Measurements from ENCODE around the gene SRMS. TPM values are rescaled to one million over a fixed set of nuclear protein-coding genes. Genes with fewer than 3 reads are reported as not detected.

SRMS gene
- total RNA-seq, 8 experiments from 2014 or later: 0.11 to 0.27 TPM; not detected in 6

- 34 to 60% methylated on average over 1 to 4 of the region's 26 CpGs; no CpG with 5 or more reads in 8 of the 10 experiments for WGBS, 10 experiments
- ATAC-seq (replicated peaks in 6 of 8): peak in 6 of 8 experiments; percentile 16 to 43 (median 40)
- Histone ChIP-seq H3K27ac (peak overlapping the region; percentile 86 to 89), H3K4me1 (replicated peaks in 1 of 2) (peaks cover 46 to 47% of the 10 kb centered on the region in 2 donors), H3K4me3 (peak overlapping the region in 2 of 5 donors; percentile 1 to 7)
- in situ Hi-C loops (cut with MboI; ENCODE audit: low pct_unique_long_range_greater_than_20kb in 2 of 9, low sequenced_read_pairs in 9 of 9, unreplicated experiment in 9 of 9): no loop called here
These were observed 45.5 kb downstream of the SRMS start for GRCh38 chr20:63501818-63502670.

GRCh38 chr20:63500902-63501817 lies 46.4 kb downstream of the SRMS start:
- in situ Hi-C loops (cut with MboI; ENCODE audit: low pct_unique_long_range_greater_than_20kb in 2 of 9, low sequenced_read_pairs in 9 of 9, unreplicated experiment in 9 of 9): no loop called here
- no peak for ATAC-seq (replicated peaks in 6 of 8)
- H3K27ac ChIP-seq: peak overlapping the region; percentile 86 to 89
- H3K4me1 ChIP-seq (replicated peaks in 1 of 2): peaks cover 55 to 56% of the 10 kb centered on the region in 2 donors
- 42 to 90% (median 68%) methylated on average over 3 to 8 of the region's 27 CpGs; no CpG with 5 or more reads in 4 of the 10 experiments for WGBS, 10 experiments
- H3K4me3 ChIP-seq: no peak overlapping the region

GRCh38 chr20:63500151-63500901 lies 47.2 kb downstream of the SRMS start:
- no peak overlapping the region for H3K4me3 ChIP-seq
- peak overlapping the region in 1 of 2 donors; percentile 93 for H3K27ac ChIP-seq
- in situ Hi-C loops (cut with MboI; ENCODE audit: low pct_unique_long_range_greater_than_20kb in 2 of 9, low sequenced_read_pairs in 9 of 9, unreplicated experiment in 9 of 9): no loop called here
- H3K4me1 ChIP-seq (replicated peaks in 1 of 2): peaks cover 60 to 61% of the 10 kb centered on the region in 2 donors
- no peak for ATAC-seq (replicated peaks in 6 of 8)
- WGBS, 10 experiments: 40 to 90% (median 67%) methylated on average over 1 to 4 of the region's 24 CpGs; no CpG with 5 or more reads in 7 of the 10 experiments

GRCh38 chr20:63499338-63499969 lies 48.1 kb downstream of the SRMS start:
- ATAC-seq (replicated peaks in 6 of 8): peak; percentile 6 to 54 (median 32)
- in situ Hi-C loops (cut with MboI; ENCODE audit: low pct_unique_long_range_greater_than_20kb in 2 of 9, low sequenced_read_pairs in 9 of 9, unreplicated experiment in 9 of 9): no loop called here
- peak overlapping the region; percentile 78 to 98 (median 91) for H3K4me3 ChIP-seq
- peak overlapping the region; percentile 93 to 95 for H3K27ac ChIP-seq
- H3K4me1 ChIP-seq (replicated peaks in 1 of 2): peaks cover 60 to 61% of the 10 kb centered on the region in 2 donors
- no CpG with 5 or more reads among the region's 48 CpGs for WGBS, 10 experiments

- H3K4me1 ChIP-seq (replicated peaks in 1 of 2): peaks cover 57 to 60% of the 10 kb centered on the region in 2 donors
- peak; percentile 14 to 50 (median 34) for ATAC-seq (replicated peaks in 6 of 8)
- WGBS, 10 experiments: no CpG with 5 or more reads among the region's 58 CpGs
- H3K27ac ChIP-seq: peak within 1 kb of the TSS; percentile 93 to 95
- peak within 1 kb of the TSS; percentile 78 to 98 (median 91) for H3K4me3 ChIP-seq
- in situ Hi-C loops (cut with MboI; ENCODE audit: low pct_unique_long_range_greater_than_20kb in 2 of 9, low sequenced_read_pairs in 9 of 9, unreplicated experiment in 9 of 9): no loop called here
These were observed 48.6 kb downstream of the SRMS start, which contains the start of gene EEF1A2 for GRCh38 chr20:63498960-63499337. Gene EEF1A2, minus strand, starts transcription at chr20:63499083. Its CDS starts 1,320 bp downstream, at chr20:63497763.

GRCh38 chr20:63497946-63498935 lies 49.3 kb downstream of the SRMS start:
- peaks cover 51 to 55% of the 10 kb centered on the region in 2 donors for H3K4me1 ChIP-seq (replicated peaks in 1 of 2)
- peak; percentile 14 to 62 (median 48) for ATAC-seq (replicated peaks in 6 of 8)
- 50% methylated on average over 2 of the region's 60 CpGs; no CpG with 5 or more reads in 9 of the 10 experiments for WGBS, 10 experiments
- H3K27ac ChIP-seq: peak overlapping the region; percentile 93 to 95
- in situ Hi-C loops (cut with MboI; ENCODE audit: low pct_unique_long_range_greater_than_20kb in 2 of 9, low sequenced_read_pairs in 9 of 9, unreplicated experiment in 9 of 9): no loop called here
- peak overlapping the region; percentile 78 to 98 (median 91) for H3K4me3 ChIP-seq

GRCh38 chr20:63497138-63497945 lies 50.2 kb downstream of the SRMS start:
- ATAC-seq (replicated peaks in 6 of 8): no peak
- Histone ChIP-seq H3K4me1 (replicated peaks in 1 of 2) (peaks cover 42 to 46% of the 10 kb centered on the region in 2 donors), H3K27ac (peak overlapping the region; percentile 93 to 95), H3K4me3 (peak overlapping the region; percentile 78 to 98 (median 91))
- 40 to 100% methylated on average over 1 of the region's 20 CpGs; no CpG with 5 or more reads in 8 of the 10 experiments for WGBS, 10 experiments
- in situ Hi-C loops (cut with MboI; ENCODE audit: low pct_unique_long_range_greater_than_20kb in 2 of 9, low sequenced_read_pairs in 9 of 9, unreplicated experiment in 9 of 9): no loop called here

GRCh38 chr20:63496596-63497120 lies 50.9 kb downstream of the SRMS start:
- WGBS, 10 experiments: 0% methylated on average over 1 to 2 of the region's 16 CpGs; no CpG with 5 or more reads in 7 of the 10 experiments
- peaks cover 35 to 39% of the 10 kb centered on the region in 2 donors for H3K4me1 ChIP-seq (replicated peaks in 1 of 2)
- H3K27ac ChIP-seq: peak overlapping the region in 1 of 2 donors; percentile 39
- peak in 4 of 8 experiments; percentile 0 to 23 (median 13) for ATAC-seq (replicated peaks in 6 of 8)
- in situ Hi-C loops (cut with MboI; ENCODE audit: low pct_unique_long_range_greater_than_20kb in 2 of 9, low sequenced_read_pairs in 9 of 9, unreplicated experiment in 9 of 9): no loop called here
- peak overlapping the region; percentile 16 to 98 (median 83) for H3K4me3 ChIP-seq

GRCh38 chr20:63495741-63496595 lies 51.6 kb downstream of the SRMS start:
- in situ Hi-C loops (cut with MboI; ENCODE audit: low pct_unique_long_range_greater_than_20kb in 2 of 9, low sequenced_read_pairs in 9 of 9, unreplicated experiment in 9 of 9): no loop called here
- Histone ChIP-seq H3K4me1 (replicated peaks in 1 of 2) (peaks cover 28 to 33% of the 10 kb centered on the region in 2 donors), H3K4me3 (peak overlapping the region; percentile 16 to 98 (median 83)), H3K27ac (peak overlapping the region in 1 of 2 donors; percentile 39)
- WGBS, 10 experiments: 0 to 68% (median 33%) methylated on average over 1 to 6 of the region's 48 CpGs; no CpG with 5 or more reads in 6 of the 10 experiments
- peak in 5 of 8 experiments; percentile 1 to 73 (median 19) for ATAC-seq (replicated peaks in 6 of 8)

Measured in motor neuron (in vitro differentiated cells).